Hematopoietic multipotent progenitor cell (in vitro differentiated cells): ENCODE results near the gene MAPT. TPM values are rescaled to one million over a fixed set of nuclear protein-coding genes. Genes with fewer than 3 reads are reported as not detected.
"Not testable (repeated sequence)": the region's sequence is repeated elsewhere in the genome, so short reads cannot be mapped to it uniquely, and the experiment has no call there.

Source experiments
- DNase-seq, 3 donors: peaks; one replicate each; pipeline ENCODE4 v3.0.0-alpha.2; 2011 to 2015; ENCODE audit warnings: low read depth in 2 of 3, low spot score in 2 of 3
- total RNA-seq: library from RNA; depleted of rRNA; stranded (reverse); fragments of >200 nt; gene quantifications from one replicate; pipeline ENCODE4 v1.2.3, GENCODE V29; 2012

The MAPT gene
- total RNA-seq, 1 donor = under 0.01 TPM

DNA sequence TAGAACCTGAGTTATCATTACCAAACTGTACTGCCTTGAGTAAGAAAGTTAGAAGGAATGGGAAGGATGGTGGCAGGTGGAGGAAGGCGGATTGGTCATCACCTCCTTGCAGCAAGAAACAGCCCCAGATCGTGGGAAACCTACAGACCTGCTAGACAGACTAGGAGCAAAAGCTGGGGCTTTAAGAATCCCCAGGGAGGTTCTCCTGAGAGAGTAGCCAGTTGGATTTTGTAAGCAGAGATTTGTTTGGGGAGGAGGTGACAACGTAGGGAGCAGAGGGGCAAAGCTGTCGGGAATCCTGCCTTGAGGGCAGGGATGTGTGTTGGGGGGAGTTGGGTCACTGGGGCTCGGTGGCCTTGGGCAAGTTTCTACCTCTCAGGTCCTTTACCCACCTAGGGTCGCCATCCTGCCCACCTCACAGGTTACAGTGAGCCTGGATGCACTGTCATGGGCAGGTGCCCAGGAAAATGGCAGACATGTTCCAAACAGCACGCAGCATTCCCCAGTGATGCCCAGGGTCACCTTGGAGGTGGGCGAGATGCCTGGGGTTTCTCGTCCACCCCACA, 55.5 kb downstream of the MAPT start:
- no peak for DNase-seq

DNA sequence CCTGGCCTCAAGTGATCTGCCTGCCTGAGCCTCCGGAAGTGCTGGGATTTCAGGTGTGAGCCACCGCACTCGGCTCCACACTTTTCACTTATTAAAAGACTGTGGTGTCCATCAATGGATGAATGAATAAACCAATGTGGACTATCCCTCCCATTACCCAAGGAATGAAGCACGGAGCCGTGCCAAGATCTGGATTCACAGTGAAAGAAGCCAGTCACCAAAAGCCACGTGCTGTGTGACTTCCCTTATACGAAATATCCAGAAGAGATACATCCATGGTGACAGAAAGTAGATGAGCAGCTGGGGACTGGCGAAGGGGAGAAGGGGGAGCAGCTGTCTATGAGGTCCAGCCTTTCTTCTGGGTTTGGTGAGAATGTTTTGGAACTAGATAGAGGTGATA, 56.5 kb downstream of the MAPT start:
- no peak for DNase-seq

DNA sequence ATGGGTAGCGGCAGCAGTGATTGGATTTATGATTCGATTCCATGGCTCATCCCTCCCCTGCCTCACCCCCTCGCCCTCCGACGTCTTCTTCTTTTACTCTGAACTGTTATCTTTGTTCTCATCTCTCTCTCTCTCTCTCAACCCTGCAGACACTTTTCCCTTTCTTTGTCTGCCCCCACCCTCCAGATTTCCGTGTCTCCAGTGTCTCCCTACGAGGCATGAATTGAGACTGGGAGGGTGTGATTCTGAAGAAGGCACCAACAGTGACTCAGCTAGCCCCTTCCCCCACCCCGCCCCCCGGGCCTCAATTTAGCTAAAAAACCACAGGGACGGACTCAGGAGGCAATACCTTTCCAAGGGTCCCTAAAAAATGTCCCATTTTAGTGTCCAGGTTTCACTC, 57.0 kb downstream of the MAPT start:
- no peak for DNase-seq

GRCh38 chr17:45951941-45952340, 57.6 kb downstream of the MAPT start:
- DNase-seq = no peak

DNA sequence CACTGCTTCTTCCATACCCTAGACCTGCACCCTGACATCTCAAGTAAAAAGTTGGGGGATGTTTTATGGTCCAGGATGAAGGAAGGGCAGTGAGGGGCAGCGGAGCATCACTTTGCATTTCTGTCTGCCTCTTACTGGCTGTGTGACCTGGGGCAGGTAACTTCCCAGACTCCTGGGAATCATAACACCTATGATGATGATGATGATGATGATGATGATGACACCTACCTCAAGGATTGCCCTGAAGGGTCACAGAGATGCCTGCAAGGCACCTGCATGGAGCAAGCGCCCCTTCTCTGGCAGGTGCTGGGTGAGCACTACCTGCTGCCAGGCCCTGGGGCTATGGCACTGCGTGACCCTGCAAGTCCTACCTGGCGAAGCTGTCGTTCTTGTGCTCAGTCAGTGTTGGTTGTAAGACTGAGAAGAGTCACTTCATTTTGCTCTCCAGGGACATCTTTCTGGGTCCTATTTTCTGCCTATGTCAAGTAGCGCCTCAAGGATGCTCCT, 58.5 kb downstream of the MAPT start:
- no peak for DNase-seq

DNA sequence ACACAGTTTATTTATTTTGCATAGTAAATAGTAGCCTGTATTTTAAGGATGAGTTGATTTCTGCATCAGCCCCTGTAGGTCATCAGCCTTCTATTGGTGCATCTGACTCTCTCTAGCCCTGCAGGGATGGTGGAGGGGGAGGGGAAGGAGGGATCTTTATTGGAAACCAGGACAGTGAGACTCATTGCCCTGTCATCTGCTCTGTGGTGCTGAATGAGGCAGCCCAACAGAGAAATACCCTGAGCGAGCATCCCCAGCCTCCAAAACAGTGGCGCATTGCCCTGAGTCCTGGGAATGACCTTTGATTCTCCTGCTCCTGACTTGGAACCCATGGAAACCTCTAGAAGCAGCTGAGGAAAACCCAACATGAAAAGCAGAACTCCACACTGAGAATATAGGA, 59.2 kb downstream of the MAPT start:
- no peak for DNase-seq

DNA sequence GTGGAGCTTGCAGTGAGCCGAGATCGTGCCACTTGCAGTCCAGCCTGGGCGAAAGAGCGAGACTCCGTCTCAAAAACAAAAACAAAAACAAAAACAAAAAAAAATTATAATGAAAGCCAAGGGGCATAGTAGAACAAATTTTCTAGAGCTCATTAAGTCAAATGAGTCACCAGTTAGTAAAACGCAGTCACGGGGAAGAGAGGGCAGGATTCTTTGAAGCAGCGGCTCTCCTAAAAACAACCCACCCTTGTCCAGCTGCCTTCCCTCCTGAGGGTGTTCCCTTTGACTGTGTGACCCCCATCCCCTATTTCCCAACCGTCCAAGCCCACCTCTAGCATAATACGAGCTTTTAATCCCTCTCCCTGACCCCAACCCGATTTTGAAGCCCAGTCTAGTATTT, 60.6 kb downstream of the MAPT start:
- no peak for DNase-seq

- no peak for DNase-seq
Measured at GRCh38 chr17:45955326-45955725, 61.0 kb downstream of the MAPT start.

DNA sequence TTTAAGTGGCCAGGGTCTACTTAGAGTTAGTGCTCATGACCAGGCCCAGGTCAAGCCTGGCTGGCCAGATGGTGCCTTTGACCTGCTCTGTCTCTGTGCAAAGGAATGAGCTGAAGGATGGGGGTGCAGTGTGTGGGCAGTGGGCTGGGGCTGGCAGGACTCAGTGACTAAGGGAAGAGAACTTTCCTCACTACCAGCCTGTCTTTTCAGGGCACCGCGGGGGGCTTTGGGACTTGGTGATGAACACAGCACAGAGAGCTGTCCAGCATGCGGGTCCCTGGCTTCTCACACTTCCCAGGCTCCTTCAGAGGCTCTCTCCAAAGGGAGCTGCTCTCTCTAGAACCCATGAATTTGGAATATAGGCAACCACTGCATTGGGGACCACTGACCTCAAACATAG, 61.7 kb downstream of the MAPT start:
- no peak for DNase-seq

GRCh38 chr17:45956746-45957145, 62.4 kb downstream of the MAPT start:
- not testable (repeated sequence) for DNase-seq

- no peak for DNase-seq
Measured at GRCh38 chr17:45958307-45958706, 64.0 kb downstream of the MAPT start.

DNA sequence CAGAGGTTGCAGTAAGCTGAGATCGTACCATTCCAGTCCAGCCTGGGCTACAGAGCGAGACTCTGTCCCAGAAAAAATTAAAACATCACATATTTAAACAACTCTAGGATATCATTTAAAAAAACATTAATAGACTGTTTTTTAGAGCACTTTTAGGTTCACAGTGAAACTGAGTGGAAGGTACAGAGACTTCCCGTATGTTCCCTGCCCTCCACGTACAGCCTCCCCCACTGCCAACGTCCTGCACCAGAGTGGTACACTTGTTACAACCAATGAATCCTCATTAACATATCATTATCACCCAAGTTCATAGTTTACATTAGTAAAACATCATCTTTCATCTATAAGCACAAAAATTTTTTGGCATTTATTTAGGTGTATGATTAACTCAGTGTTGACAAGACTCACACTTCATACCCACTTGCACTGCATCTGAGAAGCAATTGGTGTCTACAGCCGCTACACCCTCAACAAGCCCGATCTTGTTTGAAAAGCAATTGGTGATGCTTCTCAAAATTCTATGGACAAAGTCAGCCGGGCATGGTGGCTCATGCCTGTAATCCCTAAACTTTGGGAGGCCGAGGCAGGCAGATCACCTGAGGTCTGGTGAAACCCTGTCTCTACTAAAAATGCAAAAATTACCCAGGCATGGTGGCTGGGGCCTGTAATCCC, 64.8 kb downstream of the MAPT start:
- DNase-seq = no peak

- no peak for DNase-seq
Measured at GRCh38 chr17:45960311-45960710, 66.0 kb downstream of the MAPT start.

DNA sequence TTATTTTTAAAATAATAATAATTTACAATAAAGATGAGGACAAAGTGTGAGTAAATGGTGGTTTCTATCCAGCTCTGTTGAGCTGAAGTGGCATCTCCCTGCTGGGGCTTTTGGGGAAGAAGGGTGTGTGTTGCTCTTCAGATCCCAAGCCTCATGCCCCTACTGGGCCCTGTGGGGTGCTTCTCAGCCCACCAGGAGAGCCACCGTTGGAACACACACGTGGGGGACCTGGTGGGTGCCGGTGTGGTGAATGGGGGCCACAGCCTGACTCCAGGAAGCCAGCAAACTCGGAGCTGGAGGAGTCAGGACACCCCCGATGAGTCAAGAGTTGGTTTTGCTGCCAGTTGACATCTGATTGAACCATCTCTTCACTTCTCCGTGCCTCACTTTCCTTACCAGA, 66.9 kb downstream of the MAPT start:
- no peak for DNase-seq

- DNase-seq = no peak
Measured at GRCh38 chr17:45962221-45962972, 68.0 kb downstream of the MAPT start.

- DNase-seq = no peak
Measured at GRCh38 chr17:45963283-45963682, 68.9 kb downstream of the MAPT start.

- no peak for DNase-seq
Measured at GRCh38 chr17:45963889-45964288, 69.5 kb downstream of the MAPT start.

DNA sequence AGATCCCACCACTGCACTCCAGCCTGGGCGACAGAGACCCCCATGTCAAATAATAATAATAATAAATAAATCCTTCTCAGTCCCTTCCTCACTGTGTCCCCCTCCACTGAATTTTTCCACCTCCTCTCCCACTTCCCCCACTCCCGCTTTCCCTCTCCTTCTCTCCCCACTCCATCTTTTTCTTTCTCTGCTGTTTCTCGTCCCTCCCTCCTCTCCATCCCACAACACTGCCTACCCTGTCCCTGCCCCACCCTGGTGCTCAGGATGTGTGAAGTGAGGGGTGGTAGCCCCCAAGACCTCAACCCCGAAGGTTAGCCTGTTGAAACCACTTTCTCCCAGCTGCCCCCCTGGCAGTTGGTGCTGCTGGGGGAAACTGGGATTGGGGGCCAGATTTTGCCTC, 70.3 kb downstream of the MAPT start:
- no peak for DNase-seq

DNA sequence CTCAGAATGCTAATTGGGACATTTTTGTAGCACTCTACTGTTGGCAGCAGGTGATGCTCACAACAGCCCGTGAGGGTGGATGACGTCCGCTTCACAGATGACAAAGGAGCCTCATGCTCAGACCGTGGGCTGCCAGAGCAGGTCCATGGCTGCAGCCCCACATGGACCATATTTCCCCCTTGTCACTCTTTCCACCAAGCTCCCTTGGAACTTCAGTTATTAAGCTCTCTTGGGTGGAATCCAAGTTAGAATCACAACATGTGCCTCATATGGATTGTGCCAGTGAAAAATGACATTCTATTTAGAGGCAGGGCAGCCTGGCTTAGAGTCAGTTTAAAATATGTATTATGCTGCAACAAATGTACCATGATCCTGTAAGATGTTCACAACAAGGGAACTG, 71.5 kb downstream of the MAPT start:
- no peak for DNase-seq

DNA sequence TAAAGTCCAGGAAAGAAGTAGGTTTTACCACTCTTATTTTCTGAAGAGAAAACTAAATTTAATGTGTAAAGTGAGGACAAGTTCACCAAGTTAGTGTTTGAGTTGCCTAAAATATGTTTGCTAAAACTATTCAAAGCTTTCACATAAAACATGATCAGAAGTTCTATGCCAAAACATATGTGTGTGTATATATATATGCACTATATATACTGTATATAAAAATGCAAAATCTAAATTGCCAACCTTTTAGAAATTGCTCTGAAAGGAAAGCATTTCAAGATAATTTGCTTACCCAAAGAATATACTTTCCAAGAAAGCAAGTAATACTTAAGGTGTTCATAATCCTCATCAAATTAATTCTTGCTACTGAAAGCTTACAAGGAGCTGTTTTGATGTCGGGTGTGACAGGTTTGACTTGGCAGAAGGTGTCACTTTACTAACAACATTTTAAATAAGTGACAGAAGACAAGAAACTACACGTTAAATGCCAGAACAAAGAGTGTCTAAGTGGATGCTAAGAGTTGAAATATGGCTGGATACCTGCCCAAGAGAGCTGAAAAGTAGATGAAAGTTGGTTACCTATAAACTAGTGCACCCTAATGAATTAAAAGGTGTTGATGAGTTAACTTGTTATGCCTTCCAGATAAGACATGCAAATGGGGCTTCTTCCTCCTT, 72.4 kb downstream of the MAPT start:
- DNase-seq = no peak

DNA sequence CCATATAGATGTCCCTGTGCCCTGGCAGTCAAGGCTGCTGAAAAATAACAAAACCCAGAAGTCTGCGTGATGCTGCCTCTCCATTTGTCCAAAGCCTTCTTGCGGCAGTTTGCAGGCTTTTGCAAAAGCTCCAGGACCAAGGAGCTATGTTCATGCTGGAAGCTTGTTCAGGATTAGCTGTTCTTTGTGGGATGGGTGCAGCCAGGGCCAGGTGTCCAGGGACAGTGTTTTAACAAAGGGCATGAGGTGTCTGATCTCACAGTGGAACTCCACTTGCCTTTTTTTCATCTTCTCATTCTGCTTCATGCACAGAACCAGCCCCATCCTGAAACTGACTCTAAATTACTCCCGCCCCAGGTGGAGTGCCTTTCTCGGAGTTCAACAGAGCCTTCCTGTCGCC, 73.0 kb downstream of the MAPT start:
- DNase-seq = no peak
